Measurements from ENCODE around the gene KNOP1.

The KNOP1 gene

DNA sequence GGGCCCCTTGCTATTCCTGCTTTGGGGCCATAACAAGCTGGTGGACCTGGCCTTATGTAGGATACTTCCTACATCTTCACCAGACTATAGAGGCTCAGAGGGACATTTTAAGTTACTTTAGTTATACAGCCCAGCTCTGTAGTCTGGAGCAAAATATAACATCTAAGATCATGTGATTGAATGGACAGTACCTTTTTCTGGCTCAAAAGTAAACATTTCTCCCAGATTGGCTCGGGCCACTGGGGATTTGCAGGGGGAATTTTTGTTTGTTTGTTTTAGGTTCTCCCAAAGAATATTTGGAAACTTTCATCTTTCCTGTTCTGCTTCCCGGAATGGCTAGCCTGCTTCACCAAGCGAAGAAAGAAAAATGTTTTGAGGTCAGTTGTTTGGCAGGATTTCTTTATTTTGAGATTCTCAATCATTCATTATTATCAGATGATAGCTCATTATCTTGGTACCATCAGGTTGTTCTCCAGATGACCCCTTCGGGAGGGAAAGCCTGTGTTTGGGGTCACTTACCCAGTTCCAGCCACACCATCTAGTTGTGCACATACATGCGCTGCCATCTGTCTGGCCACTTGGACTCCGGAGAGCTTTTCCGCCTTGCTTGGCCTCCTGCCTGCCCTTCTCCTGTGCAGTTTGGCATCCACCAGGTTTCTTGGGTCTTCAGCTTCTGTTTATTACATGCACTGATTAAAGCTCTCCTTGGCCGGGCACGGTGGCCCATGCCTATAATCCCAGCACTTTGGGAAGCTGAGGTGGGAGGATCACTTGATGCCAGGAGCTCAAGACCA lies 17.2 kb upstream of the KNOP1 start:
- TF ChIP-seq, protein P1, sequence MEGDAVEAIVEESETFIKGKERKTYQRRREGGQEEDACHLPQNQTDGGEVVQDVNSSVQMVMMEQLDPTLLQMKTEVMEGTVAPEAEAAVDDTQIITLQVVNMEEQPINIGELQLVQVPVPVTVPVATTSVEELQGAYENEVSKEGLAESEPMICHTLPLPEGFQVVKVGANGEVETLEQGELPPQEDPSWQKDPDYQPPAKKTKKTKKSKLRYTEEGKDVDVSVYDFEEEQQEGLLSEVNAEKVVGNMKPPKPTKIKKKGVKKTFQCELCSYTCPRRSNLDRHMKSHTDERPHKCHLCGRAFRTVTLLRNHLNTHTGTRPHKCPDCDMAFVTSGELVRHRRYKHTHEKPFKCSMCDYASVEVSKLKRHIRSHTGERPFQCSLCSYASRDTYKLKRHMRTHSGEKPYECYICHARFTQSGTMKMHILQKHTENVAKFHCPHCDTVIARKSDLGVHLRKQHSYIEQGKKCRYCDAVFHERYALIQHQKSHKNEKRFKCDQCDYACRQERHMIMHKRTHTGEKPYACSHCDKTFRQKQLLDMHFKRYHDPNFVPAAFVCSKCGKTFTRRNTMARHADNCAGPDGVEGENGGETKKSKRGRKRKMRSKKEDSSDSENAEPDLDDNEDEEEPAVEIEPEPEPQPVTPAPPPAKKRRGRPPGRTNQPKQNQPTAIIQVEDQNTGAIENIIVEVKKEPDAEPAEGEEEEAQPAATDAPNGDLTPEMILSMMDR (IDR thresholded peaks at IDR 0.05) = no peak
- no peak overlapping the region for H3K4me3 ChIP-seq (ENCODE audit: low read depth in 1 of 2, low read length in 1 of 2)
- no peaks in the 10 kb centered on the region for H3K4me1 ChIP-seq (ENCODE audit: control insufficient read depth in 1 of 2, insufficient read depth in 1 of 2, low read depth in 1 of 2, low read length in 1 of 2)
- no peaks in the 10 kb centered on the region for H3K9me3 ChIP-seq
- no peaks in the 10 kb centered on the region for H3K27me3 ChIP-seq
- no peak overlapping the region for H3K27ac ChIP-seq
- H3K36me3 ChIP-seq = no peaks in the 10 kb centered on the region

DNA sequence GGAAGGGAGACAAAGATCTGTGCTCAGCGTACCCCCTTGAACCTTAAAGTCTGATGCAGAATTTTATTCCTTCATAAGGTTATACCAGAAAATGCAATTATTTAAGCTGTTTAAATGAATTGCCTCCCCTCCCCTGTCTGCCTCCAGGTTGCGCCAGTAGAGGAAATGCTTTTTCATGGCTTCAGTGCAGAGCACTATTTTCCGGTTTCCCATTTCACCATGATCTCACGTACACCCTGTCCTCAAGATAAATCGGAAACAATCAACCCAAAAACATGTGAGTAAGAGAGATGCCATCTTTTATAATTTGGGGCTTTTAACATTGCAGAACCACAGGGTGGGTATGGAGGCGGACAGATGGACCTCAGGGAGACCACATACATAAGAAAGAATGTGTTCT lies 15.5 kb upstream of the KNOP1 start:
- no peak overlapping the region for H3K4me3 ChIP-seq (ENCODE audit: low read depth in 1 of 2, low read length in 1 of 2)
- no peaks in the 10 kb centered on the region for H3K27me3 ChIP-seq

DNA sequence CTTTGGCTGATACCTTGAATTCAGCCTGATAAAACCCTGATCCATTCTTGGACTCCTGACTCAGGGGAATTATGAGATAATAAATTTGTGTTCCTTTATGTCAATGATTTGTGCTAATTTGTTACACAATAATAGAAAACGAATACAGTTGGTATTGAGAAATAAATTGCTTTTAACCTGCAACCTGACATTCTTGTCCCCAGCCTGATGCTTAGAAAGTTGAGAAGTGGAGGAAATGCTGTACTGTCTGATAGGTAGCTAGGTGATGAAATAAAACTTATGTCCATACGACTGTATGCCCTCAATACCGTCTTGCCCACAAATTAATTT lies 10.6 kb upstream of the KNOP1 start:
- no peak overlapping the region for H3K4me3 ChIP-seq (ENCODE audit: low read depth in 1 of 2, low read length in 1 of 2)
- H3K9me3 ChIP-seq = no peaks in the 10 kb centered on the region
- H3K27ac ChIP-seq = no peak overlapping the region
- TF ChIP-seq, protein P1 (IDR thresholded peaks at IDR 0.05) = no peak
- H3K4me1 ChIP-seq (ENCODE audit: control insufficient read depth in 1 of 2, insufficient read depth in 1 of 2, low read depth in 1 of 2, low read length in 1 of 2) = no peaks in the 10 kb centered on the region
- no peaks in the 10 kb centered on the region for H3K36me3 ChIP-seq
- H3K27me3 ChIP-seq = no peaks in the 10 kb centered on the region

More for the DNA sequence above, 15.5 kb upstream of the KNOP1 start:
- Histone ChIP-seq H3K36me3 (no peaks in the 10 kb centered on the region), H3K9me3 (no peaks in the 10 kb centered on the region), H3K4me1 (ENCODE audit: control insufficient read depth in 1 of 2, insufficient read depth in 1 of 2, low read depth in 1 of 2, low read length in 1 of 2) (no peaks in the 10 kb centered on the region), H3K27ac (no peak overlapping the region)
- TF ChIP-seq, protein P1 (IDR thresholded peaks at IDR 0.05) = no peak

DNA sequence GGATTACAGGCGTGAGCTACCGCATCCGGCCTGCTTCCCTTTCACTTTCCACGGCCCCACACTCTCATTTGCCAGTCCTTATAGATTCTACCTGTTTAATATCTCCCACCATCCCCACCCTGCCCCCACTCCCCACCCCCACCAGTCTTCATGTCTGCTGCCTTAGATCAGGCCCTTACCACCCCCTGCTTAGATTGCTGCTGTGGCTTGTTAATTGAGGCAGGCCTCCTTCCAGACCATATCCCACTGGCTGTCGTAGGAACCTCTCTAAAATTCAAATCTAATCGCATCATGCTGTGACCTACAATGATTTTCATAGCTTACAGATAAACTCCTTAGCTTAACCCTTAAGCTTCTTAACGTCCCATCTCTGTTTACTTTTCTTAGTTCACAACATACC lies 5.0 kb upstream of the KNOP1 start:
- no peaks in the 10 kb centered on the region for H3K36me3 ChIP-seq
- no peaks in the 10 kb centered on the region for H3K27me3 ChIP-seq
- H3K9me3 ChIP-seq = no peaks in the 10 kb centered on the region
- no peak overlapping the region for H3K27ac ChIP-seq
- TF ChIP-seq, protein P1 (IDR thresholded peaks at IDR 0.05) = no peak
- no peak overlapping the region for H3K4me3 ChIP-seq (ENCODE audit: low read depth in 1 of 2, low read length in 1 of 2)
- peaks cover 5 to 10% of the 10 kb centered on the region in 2 experiments for H3K4me1 ChIP-seq (ENCODE audit: control insufficient read depth in 1 of 2, insufficient read depth in 1 of 2, low read depth in 1 of 2, low read length in 1 of 2)

DNA sequence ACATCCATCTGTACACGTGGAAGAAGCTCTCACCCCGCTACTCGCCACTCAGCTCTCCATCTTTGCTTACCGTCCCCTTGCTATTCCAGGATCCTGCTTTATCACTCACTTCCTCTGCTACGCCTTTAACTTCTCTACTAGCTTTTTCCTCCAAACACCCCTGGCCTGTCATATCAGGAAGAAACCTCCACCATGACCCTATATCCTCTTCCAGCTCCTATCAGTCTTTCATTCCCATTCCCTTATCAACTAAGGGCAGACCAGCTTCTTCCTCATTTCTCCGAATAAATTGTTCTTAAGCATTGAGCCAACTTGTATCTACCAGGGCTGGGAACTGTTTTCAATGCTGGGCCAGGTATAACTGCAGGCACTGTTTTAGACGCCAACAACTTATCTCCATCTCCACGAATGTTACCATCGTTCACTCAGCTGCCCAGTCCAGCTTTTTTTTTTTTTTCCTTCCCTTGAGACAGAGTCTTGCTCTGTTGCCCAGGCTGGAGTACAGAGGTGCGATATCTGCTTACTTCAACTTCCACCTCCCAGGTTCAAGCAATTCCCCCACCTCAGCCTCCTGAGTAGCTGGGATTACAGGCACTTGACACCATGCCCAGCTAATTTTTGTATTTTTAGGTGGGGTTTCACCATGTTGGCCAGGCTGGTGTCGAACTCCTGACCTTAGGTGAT lies 4.4 kb upstream of the KNOP1 start:
- no peak overlapping the region for H3K4me3 ChIP-seq (ENCODE audit: low read depth in 1 of 2, low read length in 1 of 2)
- TF ChIP-seq, protein P1 (IDR thresholded peaks at IDR 0.05) = no peak
- H3K27ac ChIP-seq = no peak overlapping the region
- H3K36me3 ChIP-seq = no peaks in the 10 kb centered on the region
- H3K4me1 ChIP-seq (ENCODE audit: control insufficient read depth in 1 of 2, insufficient read depth in 1 of 2, low read depth in 1 of 2, low read length in 1 of 2) = peaks cover 9 to 14% of the 10 kb centered on the region in 2 experiments
- H3K27me3 ChIP-seq = no peaks in the 10 kb centered on the region
- H3K9me3 ChIP-seq = no peaks in the 10 kb centered on the region

All from neutrophil (primary cell).